ENCODE data around the gene PRPS2.

Gene PRPS2

GRCh38 chrX:12817528-12817927 lies 26.3 kb downstream of the PRPS2 start:
- DNase-seq: no peak

GRCh38 chrX:12819222-12819621 lies 28.0 kb downstream of the PRPS2 start:
- DNase-seq: no peak

GRCh38 chrX:12820737-12821136 lies 29.5 kb downstream of the PRPS2 start:
- DNase-seq: no peak

GRCh38 chrX:12824944-12825343 lies 33.7 kb downstream of the PRPS2 start:
- no peak for DNase-seq

- no peak for DNase-seq
Measured at GRCh38 chrX:12825801-12826200, 34.6 kb downstream of the PRPS2 start.

GRCh38 chrX:12843061-12843667 lies 52.0 kb downstream of the PRPS2 start:
- DNase-seq: no peak

GRCh38 chrX:12843668-12844279 lies 52.6 kb downstream of the PRPS2 start:
- DNase-seq: no peak

GRCh38 chrX:12844319-12844718 lies 53.1 kb downstream of the PRPS2 start:
- DNase-seq: no peak

- DNase-seq: no peak
Measured at GRCh38 chrX:12865359-12865758, 74.1 kb downstream of the PRPS2 start.

- DNase-seq: no peak
Measured at GRCh38 chrX:12866451-12867377, 75.5 kb downstream of the PRPS2 start, which contains the start of gene TLR7. TSS of gene TLR7 (plus strand) at chrX:12867072. CDS start at chrX:12867579, 507 bp downstream.

- no peak for DNase-seq
Measured at GRCh38 chrX:12867685-12868084, 76.5 kb downstream of the PRPS2 start.

GRCh38 chrX:12868747-12869146 lies 77.5 kb downstream of the PRPS2 start:
- no peak for DNase-seq

- no peak for DNase-seq
Measured at GRCh38 chrX:12871257-12871656, 80.0 kb downstream of the PRPS2 start.

GRCh38 chrX:12872741-12873140 lies 81.5 kb downstream of the PRPS2 start:
- no peak for DNase-seq
